OCI-LY7 (cell line): Measurements from ENCODE around the gene SECISBP2. TPM values are rescaled to one million over a fixed set of nuclear protein-coding genes. Genes with fewer than 3 reads are reported as not detected.

Experiments used
- BruUV-seq: library from RNA; stranded (reverse); fragments of 400-500 nt; replicated peaks from 2 replicates; lab custom pipeline; 2021; lab: Mats Ljungman, UMichigan
- CTCF ChIA-PET: fragments of 300-600 bp; sonication (Branson Sonifier 250); formaldehyde crosslinking; loops from one replicate; lab custom pipeline; 2022; ENCODE audit warnings: antibody characterized with exemption; ENCODE audit not compliant: unreplicated experiment; lab: Charles Lee
- POLR2A ChIA-PET: fragments of 300-600 bp; sonication (Branson Sonifier 250); formaldehyde crosslinking; loops from one replicate; lab custom pipeline; 2022; ENCODE audit warnings: antibody characterized with exemption; lab: Charles Lee
- DNase-seq: peaks from one replicate; pipeline ENCODE4 v3.0.0-alpha.2; 2015; ENCODE audit warnings: low spot score
- H2AFZ ChIP-seq: fragments of 200-600 bp; sonication (generic), shearing (Covaris generic); 2 replicates; pipeline ENCODE4 v1.6.1; 2014; ENCODE audit warnings: mild to moderate bottlenecking, antibody characterized with exemption, low read length, moderate library complexity
- H3K27ac ChIP-seq: fragments of 200-600 bp; sonication (generic); 2 replicates; pipeline ENCODE4 v1.5.1; 2014; ENCODE audit warnings: mixed run types, low read depth, mild to moderate bottlenecking, moderate library complexity, low read length, inconsistent platforms; ENCODE audit not compliant: poor library complexity, severe bottlenecking
- H3K36me3 ChIP-seq: fragments of 200-600 bp; sonication (generic); 2 replicates; pipeline ENCODE4 v1.6.1; 2014; ENCODE audit warnings: mild to moderate bottlenecking, antibody characterized with exemption, low read length, moderate library complexity, mixed read lengths; ENCODE audit not compliant: insufficient read depth
- H3K4me1 ChIP-seq: fragments of 200-600 bp; sonication (generic); 2 replicates; pipeline ENCODE4 v1.5.1; 2014; ENCODE audit warnings: mild to moderate bottlenecking, low read length; ENCODE audit not compliant: insufficient read depth, poor library complexity, severe bottlenecking
- H3K4me2 ChIP-seq: fragments of 200-600 bp; sonication (generic); 2 replicates; pipeline ENCODE4 v1.6.1; 2014; ENCODE audit warnings: mild to moderate bottlenecking, low read length
- H3K4me3 ChIP-seq: fragments of 200-600 bp; sonication (generic); 2 replicates; pipeline ENCODE4 v1.5.1; 2014; ENCODE audit warnings: mild to moderate bottlenecking, low read depth, low read length; ENCODE audit not compliant: poor library complexity, severe bottlenecking
- H3K79me2 ChIP-seq: fragments of 200-600 bp; sonication (generic); 2 replicates; pipeline ENCODE4 v1.6.1; 2016; ENCODE audit warnings: low read depth, mild to moderate bottlenecking, low read length, moderate library complexity, mixed read lengths; ENCODE audit not compliant: insufficient read depth
- H3K9me2 ChIP-seq: fragments of 200-600 bp; sonication (generic); 2 replicates; pipeline ENCODE4 v1.6.1; 2016; ENCODE audit warnings: mild to moderate bottlenecking, low read length, mixed read lengths; ENCODE audit not compliant: insufficient read depth
- H3K9me3 ChIP-seq: fragments of 200-600 bp; sonication (generic); 2 replicates; pipeline ENCODE4 v1.6.1; 2014; ENCODE audit warnings: mild to moderate bottlenecking, mixed run types, low read length, mixed read lengths
- H4K20me1 ChIP-seq: fragments of 200-600 bp; sonication (generic); 2 replicates; pipeline ENCODE4 v1.6.1; 2014; ENCODE audit warnings: mild to moderate bottlenecking, antibody characterized with exemption, low read length, moderate library complexity, mixed read lengths; ENCODE audit not compliant: insufficient read depth
- CTCF ChIP-seq: fragments of 200-600 bp; sonication (generic); conservative IDR thresholded peaks from 2 replicates; pipeline ENCODE4 v1.5.1; 2014; ENCODE audit warnings: mild to moderate bottlenecking, antibody characterized with exemption, low read length, moderate library complexity, mixed read lengths
- EZH2phosphoT487 ChIP-seq: fragments of 200-600 bp; sonication (generic); IDR thresholded peaks from 2 replicates; pipeline ENCODE4 v1.6.1; 2018; ENCODE audit warnings: low read depth, borderline replicate concordance, mild to moderate bottlenecking, mixed run types, antibody characterized with exemption, low read length, moderate library complexity, mixed read lengths
- intact Hi-C: fragments of 100-400 bp; cut with micrococcal nuclease; formaldehyde crosslinking; loops from one replicate; pipeline ENCODE4 v1.10.0; 2022; ENCODE audit not compliant: unreplicated experiment
- total RNA-seq, 2 experiments: library from RNA; depleted of rRNA in 1 of 2; stranded (reverse); fragments of >200 nt in 1 of 2; shearing (Covaris generic) in 1 of 2; gene quantifications; 2 replicates each; pipeline ENCODE4 v1.2.3, GENCODE V29; 2014 to 2022

SECISBP2 gene
- total RNA-seq, 2 experiments from 2014 or later: 77.6 to 85.5 TPM

- intact Hi-C loops: no loop called here
- POLR2A ChIA-PET: no interaction called here
- H3K9me2 ChIP-seq: no peaks in the 10 kb centered on the region
- peaks cover 19% of the 10 kb centered on the region for H3K4me1 ChIP-seq
- 0 out of 2 replicates have a peak, but pooled peaks cover 5% of the 10 kb centered on the region for H4K20me1 ChIP-seq
- H2AFZ ChIP-seq: no peak overlapping the region
- no TSS peak for BruUV-seq
- H3K79me2 ChIP-seq: no peaks in the 10 kb centered on the region
- H3K4me2 ChIP-seq: no peak overlapping the region
- no peak overlapping the region for H3K4me3 ChIP-seq
- DNase-seq: no peak
- peaks cover 28% of the 10 kb centered on the region for H3K36me3 ChIP-seq
- H3K27ac ChIP-seq: no peak overlapping the region
- H3K9me3 ChIP-seq: no peaks in the 10 kb centered on the region
- CTCF ChIA-PET: no interaction called here
- no peak for TF ChIP-seq EZH2phosphoT487
- TF ChIP-seq CTCF: no peak
These were observed 79.2 kb downstream of the SECISBP2 start for GRCh38 chr9:89397471-89397870.

- DNase-seq: no peak
- no peak overlapping the region for H3K4me3 ChIP-seq
- H3K9me2 ChIP-seq: no peaks in the 10 kb centered on the region
- H3K36me3 ChIP-seq: peaks cover 17% of the 10 kb centered on the region
- H3K27ac ChIP-seq: no peak overlapping the region
- ChIA-PET POLR2A (no interaction called here), CTCF (no interaction called here)
- no peak overlapping the region for H3K4me2 ChIP-seq
- no peak overlapping the region for H2AFZ ChIP-seq
- no TSS peak for BruUV-seq
- no peaks in the 10 kb centered on the region for H3K79me2 ChIP-seq
- intact Hi-C loops: no loop called here
- peaks cover 19% of the 10 kb centered on the region for H3K4me1 ChIP-seq
- no peaks in the 10 kb centered on the region for H3K9me3 ChIP-seq
- H4K20me1 ChIP-seq: 0 out of 2 replicates have a peak, but pooled peaks cover 5% of the 10 kb centered on the region
- TF ChIP-seq CTCF (no peak), EZH2phosphoT487 (no peak)
These were observed 80.3 kb downstream of the SECISBP2 start for GRCh38 chr9:89398621-89399020.

GRCh38 chr9:89400403-89401116 lies 82.3 kb downstream of the SECISBP2 start:
- H3K27ac ChIP-seq: peak overlapping the region; percentile 34
- CTCF ChIA-PET: no interaction called here
- intact Hi-C loops: no loop called here

More at GRCh38 chr9:89400403-89401116, 82.3 kb downstream of the SECISBP2 start:
- 0 out of 2 replicates have a peak, but pooled peaks cover 5% of the 10 kb centered on the region for H4K20me1 ChIP-seq
- H3K4me1 ChIP-seq: peaks cover 33% of the 10 kb centered on the region
- TF ChIP-seq EZH2phosphoT487: no peak
- TF ChIP-seq CTCF: no peak
- no peaks in the 10 kb centered on the region for H3K9me2 ChIP-seq
- POLR2A ChIA-PET: interaction anchor here (1.0 to 1.8 kb wide), 3 partner anchors 10 to 26 kb away, joined by 3 to 7 read pairs (median 5); no protein-coding TSS in a partner anchor
- peaks cover 17% of the 10 kb centered on the region for H3K36me3 ChIP-seq
- no peaks in the 10 kb centered on the region for H3K9me3 ChIP-seq
- BruUV-seq: no TSS peak
- peak overlapping the region; percentile 63 for H3K4me2 ChIP-seq
- no peak overlapping the region for H2AFZ ChIP-seq
- H3K4me3 ChIP-seq: peak overlapping the region; percentile 24
- peak; percentile 82 for DNase-seq
- no peaks in the 10 kb centered on the region for H3K79me2 ChIP-seq
